Neural progenitor cell (in vitro differentiated cells): ENCODE measurements around the gene ALDH8A1.

ENCODE experiments used
- EZH2 ChIP-seq: fragments of 200-600 bp; sonication (generic); IDR thresholded peaks from 2 replicates; pipeline ENCODE4 v1.6.1; 2017; ENCODE audit warnings: antibody characterized with exemption, mild to moderate bottlenecking, moderate library complexity
- EZH2phosphoT487 ChIP-seq: fragments of 200-600 bp; sonication (generic); IDR thresholded peaks from 2 replicates; pipeline ENCODE4 v1.6.1; 2017; ENCODE audit warnings: antibody characterized with exemption
- TF ChIP-seq, protein P1 (sequence below): fragments of 200-600 bp; sonication (generic); IDR thresholded peaks from 2 replicates; pipeline ENCODE4 v1.5.1; 2017; ENCODE audit warnings: antibody characterized with exemption, mild to moderate bottlenecking

- TF ChIP-seq, protein P1, sequence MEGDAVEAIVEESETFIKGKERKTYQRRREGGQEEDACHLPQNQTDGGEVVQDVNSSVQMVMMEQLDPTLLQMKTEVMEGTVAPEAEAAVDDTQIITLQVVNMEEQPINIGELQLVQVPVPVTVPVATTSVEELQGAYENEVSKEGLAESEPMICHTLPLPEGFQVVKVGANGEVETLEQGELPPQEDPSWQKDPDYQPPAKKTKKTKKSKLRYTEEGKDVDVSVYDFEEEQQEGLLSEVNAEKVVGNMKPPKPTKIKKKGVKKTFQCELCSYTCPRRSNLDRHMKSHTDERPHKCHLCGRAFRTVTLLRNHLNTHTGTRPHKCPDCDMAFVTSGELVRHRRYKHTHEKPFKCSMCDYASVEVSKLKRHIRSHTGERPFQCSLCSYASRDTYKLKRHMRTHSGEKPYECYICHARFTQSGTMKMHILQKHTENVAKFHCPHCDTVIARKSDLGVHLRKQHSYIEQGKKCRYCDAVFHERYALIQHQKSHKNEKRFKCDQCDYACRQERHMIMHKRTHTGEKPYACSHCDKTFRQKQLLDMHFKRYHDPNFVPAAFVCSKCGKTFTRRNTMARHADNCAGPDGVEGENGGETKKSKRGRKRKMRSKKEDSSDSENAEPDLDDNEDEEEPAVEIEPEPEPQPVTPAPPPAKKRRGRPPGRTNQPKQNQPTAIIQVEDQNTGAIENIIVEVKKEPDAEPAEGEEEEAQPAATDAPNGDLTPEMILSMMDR = no peak
- no peak for TF ChIP-seq EZH2
- no peak for TF ChIP-seq EZH2phosphoT487
Measured at GRCh38 chr6:134884752-134885151, 65.1 kb downstream of the ALDH8A1 start.
